CD14-positive monocyte (primary cell): ENCODE data around the gene PLEKHN1. TPM values are rescaled to one million over a fixed set of nuclear protein-coding genes. Genes with fewer than 3 reads are reported as not detected.
A peak's percentile ranks its signal among the peaks of the same experiment; 100 is the strongest.

ENCODE experiments used
- DNase-seq, 3 donors: peaks; one replicate each; pipeline ENCODE4 v3.0.0-alpha.2; 2011 to 2022
- H2AFZ ChIP-seq: 2 replicates; pipeline ENCODE4 v1.6.0; 2012; ENCODE audit warnings: mild to moderate bottlenecking, low read depth, low read length, inconsistent platforms; ENCODE audit not compliant: insufficient read depth, poor library complexity, severe bottlenecking
- H3K27ac ChIP-seq, 2 donors: 1 replicate in 1 of 2; 2 replicates in 1 of 2; pipeline ENCODE4 v1.5.1; 2012 to 2013; ENCODE audit warnings: low read length in 2 of 2, control low read depth in 1 of 2, inconsistent platforms in 1 of 2, low read depth in 1 of 2, mild to moderate bottlenecking in 1 of 2
- H3K27me3 ChIP-seq, 2 donors: one replicate each; pipeline versions ENCODE4 v1.6.0 to v1.6.1; 2011 to 2013; ENCODE audit warnings: low read length in 2 of 2; ENCODE audit not compliant: control insufficient read depth in 2 of 2, insufficient read depth in 2 of 2
- H3K36me3 ChIP-seq, 2 donors: replicated peaks in 1 of 2; 1 replicate in 1 of 2; 2 replicates in 1 of 2; pipeline versions ENCODE4 v1.5.1 to v1.6.1; 2012 to 2013; ENCODE audit warnings: low read length in 2 of 2, control low read depth in 1 of 2, inconsistent platforms in 1 of 2, mild to moderate bottlenecking in 1 of 2; ENCODE audit not compliant: insufficient read depth in 2 of 2, control insufficient read depth in 1 of 2
- H3K4me1 ChIP-seq, 2 donors: 1 replicate in 1 of 2; 2 replicates in 1 of 2; pipeline versions ENCODE4 v1.5.1 to v1.6.1; 2012 to 2013; ENCODE audit warnings: low read length in 2 of 2, control low read depth in 1 of 2, inconsistent platforms in 1 of 2, mild to moderate bottlenecking in 1 of 2, moderate library complexity in 1 of 2; ENCODE audit not compliant: insufficient read depth in 2 of 2, control insufficient read depth in 1 of 2
- H3K4me2 ChIP-seq: replicated peaks from 2 replicates; pipeline ENCODE3; 2012; ENCODE audit warnings: low read length, moderate library complexity, mild to moderate bottlenecking; ENCODE audit not compliant: poor library complexity, severe bottlenecking; ENCODE audit errors: extremely low read depth
- H3K4me3 ChIP-seq, 3 experiments: fragments of 200-600 bp in 1 of 3; sonication (generic) in 1 of 3; replicated peaks in 1 of 3; 1 replicate in 2 of 3; 2 replicates in 1 of 3; pipeline ENCODE4 v1.5.1; 2011 to 2013; ENCODE audit warnings: low read length in 3 of 3, mild to moderate bottlenecking in 3 of 3, control low read depth in 2 of 3, low read depth in 2 of 3, inconsistent platforms in 1 of 3, moderate library complexity in 1 of 3
- H3K79me2 ChIP-seq: 2 replicates; pipeline ENCODE4 v1.6.0; 2012; ENCODE audit warnings: mild to moderate bottlenecking, control low read depth, inconsistent platforms, low read length, moderate library complexity; ENCODE audit not compliant: insufficient read depth
- H3K9ac ChIP-seq: 2 replicates; pipeline ENCODE4 v1.6.0; 2017; ENCODE audit warnings: low read length, mild to moderate bottlenecking; ENCODE audit not compliant: insufficient read depth, poor library complexity, severe bottlenecking
- H3K9me3 ChIP-seq, 2 donors: replicated peaks in 1 of 2; 1 replicate in 1 of 2; 2 replicates in 1 of 2; pipeline versions ENCODE4 v1.5.1 to v1.6.1; 2012 to 2013; ENCODE audit warnings: low read length in 2 of 2, control low read depth in 1 of 2; ENCODE audit not compliant: control insufficient read depth in 1 of 2, insufficient read depth in 1 of 2
- H4K20me1 ChIP-seq: 2 replicates; pipeline ENCODE4 v1.6.0; 2012; ENCODE audit warnings: mild to moderate bottlenecking, low read length, control low read depth, moderate library complexity; ENCODE audit not compliant: insufficient read depth
- H3K27ac Mint-ChIP-seq, 7 donors: one replicate each; pipeline ENCODE4 v1.8.0; 2020; ENCODE audit warnings: mild to moderate bottlenecking in 7 of 7, mixed read lengths in 7 of 7, moderate library complexity in 6 of 7, inconsistent platforms in 2 of 7
- H3K27me3 Mint-ChIP-seq, 3 donors: one replicate each; pipeline ENCODE4 v1.8.0; 2021 to 2022; ENCODE audit warnings: low read depth in 3 of 3, mild to moderate bottlenecking in 3 of 3, mixed read lengths in 3 of 3, moderate library complexity in 3 of 3, inconsistent platforms in 1 of 3
- H3K36me3 Mint-ChIP-seq, 2 donors: one replicate each; pipeline ENCODE4 v1.8.0; 2020; ENCODE audit warnings: mixed read lengths in 2 of 2, inconsistent platforms in 1 of 2, mild to moderate bottlenecking in 1 of 2
- H3K4me1 Mint-ChIP-seq: one replicate; pipeline ENCODE4 v1.8.0; 2020; ENCODE audit warnings: mild to moderate bottlenecking, mixed read lengths
- H3K4me3 Mint-ChIP-seq, 2 donors: one replicate each; pipeline ENCODE4 v1.8.0; 2020; ENCODE audit warnings: mild to moderate bottlenecking in 2 of 2, mixed read lengths in 2 of 2, moderate library complexity in 1 of 2
- H3K9me3 Mint-ChIP-seq, 7 donors: one replicate each; pipeline ENCODE4 v1.8.0; 2020 to 2022; ENCODE audit warnings: mixed read lengths in 7 of 7, mild to moderate bottlenecking in 6 of 7, moderate library complexity in 6 of 7, inconsistent platforms in 2 of 7
- WGBS: methylation state at CpG from one replicate; pipeline ENCODE4 v1.1.5; 2013; ENCODE audit warnings: missing lambda C conversion rate; ENCODE audit not compliant: insufficient coverage; 5-methylcytosine and 5-hydroxymethylcytosine counted together
- intact Hi-C, 2 donors: fragments of 100-400 bp; cut with micrococcal nuclease; formaldehyde crosslinking; loops; one replicate each; pipeline versions ENCODE4 v1.15.0 to v1.15.1; 2023
- polyA plus RNA-seq, 3 donors: library from polyadenylated mRNA; depleted of rRNA in 1 of 3; unstranded in 2 of 3; stranded (reverse) in 1 of 3; fragments of 300-500 nt in 2 of 3; fragments of >200 nt in 1 of 3; fragmentation: Illumina TruSeq in 2 of 3; gene quantifications; 1 replicate in 2 of 3; 2 replicates in 1 of 3; pipeline ENCODE4 v1.2.3, GENCODE V29; 2012 to 2021
- TF ChIP-seq, protein P1 (sequence below): fragments of 200-600 bp; IDR thresholded peaks from one replicate; pipeline ENCODE4 v1.8.0; 2022; ENCODE audit warnings: antibody characterized with exemption, mild to moderate bottlenecking

Gene PLEKHN1
- polyA plus RNA-seq, 3 donors: 0.21 to 1.5 (median 0.62) TPM

DNA sequence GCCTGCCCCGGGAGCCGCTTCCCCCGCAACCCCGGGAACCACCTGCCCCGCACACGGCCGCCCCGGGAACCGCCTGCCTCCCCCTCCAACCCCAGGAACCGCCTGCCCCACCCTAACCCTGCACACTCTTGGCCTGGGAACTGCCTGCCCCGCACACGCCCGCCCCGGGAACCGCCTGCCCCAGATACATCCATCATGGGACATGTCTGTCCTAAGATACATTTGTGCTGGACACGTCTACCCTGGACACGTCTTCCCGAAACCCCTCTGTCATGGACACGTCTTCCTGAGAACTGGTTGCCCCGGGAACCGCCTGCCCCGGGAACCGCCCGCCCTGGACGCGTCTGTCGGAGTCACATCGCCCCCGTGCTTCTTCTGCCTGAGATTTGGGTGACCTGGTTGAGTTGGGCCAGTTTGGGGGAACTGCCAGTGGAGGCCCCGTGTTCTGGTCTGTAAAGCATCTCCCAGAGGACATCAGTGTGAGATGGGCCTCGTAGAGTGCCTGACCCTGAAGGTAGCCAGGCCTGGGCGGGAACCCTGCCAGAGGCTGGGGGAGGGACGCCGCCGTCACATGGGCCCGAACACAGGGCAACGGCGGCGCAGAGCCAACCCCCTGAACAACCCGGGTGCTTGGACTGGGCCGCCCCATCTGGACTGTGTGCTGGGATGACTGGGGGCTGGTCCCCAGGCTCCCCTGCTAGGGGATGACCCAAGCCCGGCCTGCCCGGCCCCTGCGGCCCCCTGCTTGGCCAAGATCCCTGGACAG lies 12.0 kb downstream of the PLEKHN1 start:
- H3K4me3 Mint-ChIP-seq: peak overlapping the region in 1 of 2 donors; percentile 21
- intact Hi-C loops: no loop called here
- TF ChIP-seq, protein P1, sequence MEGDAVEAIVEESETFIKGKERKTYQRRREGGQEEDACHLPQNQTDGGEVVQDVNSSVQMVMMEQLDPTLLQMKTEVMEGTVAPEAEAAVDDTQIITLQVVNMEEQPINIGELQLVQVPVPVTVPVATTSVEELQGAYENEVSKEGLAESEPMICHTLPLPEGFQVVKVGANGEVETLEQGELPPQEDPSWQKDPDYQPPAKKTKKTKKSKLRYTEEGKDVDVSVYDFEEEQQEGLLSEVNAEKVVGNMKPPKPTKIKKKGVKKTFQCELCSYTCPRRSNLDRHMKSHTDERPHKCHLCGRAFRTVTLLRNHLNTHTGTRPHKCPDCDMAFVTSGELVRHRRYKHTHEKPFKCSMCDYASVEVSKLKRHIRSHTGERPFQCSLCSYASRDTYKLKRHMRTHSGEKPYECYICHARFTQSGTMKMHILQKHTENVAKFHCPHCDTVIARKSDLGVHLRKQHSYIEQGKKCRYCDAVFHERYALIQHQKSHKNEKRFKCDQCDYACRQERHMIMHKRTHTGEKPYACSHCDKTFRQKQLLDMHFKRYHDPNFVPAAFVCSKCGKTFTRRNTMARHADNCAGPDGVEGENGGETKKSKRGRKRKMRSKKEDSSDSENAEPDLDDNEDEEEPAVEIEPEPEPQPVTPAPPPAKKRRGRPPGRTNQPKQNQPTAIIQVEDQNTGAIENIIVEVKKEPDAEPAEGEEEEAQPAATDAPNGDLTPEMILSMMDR: no peak
- Histone ChIP-seq H3K27ac (no peak overlapping the region), H3K9ac (no peak overlapping the region), H3K4me3 (no peak overlapping the region), H4K20me1 (no peaks in the 10 kb centered on the region), H2AFZ (no peak overlapping the region), H3K9me3 (peaks cover 0 to 5% of the 10 kb centered on the region in 2 donors), H3K4me2 (no peak overlapping the region), H3K36me3 (no peaks in the 10 kb centered on the region), H3K4me1 (peaks cover 5 to 8% of the 10 kb centered on the region in 2 donors), H3K27me3 (peaks cover 0 to 12% of the 10 kb centered on the region in 2 donors), H3K79me2 (no peaks in the 10 kb centered on the region)
- 93% methylated on average over 40 of the region's 44 CpGs for WGBS
- peaks cover under 1 to 5% (median 4%) of the 10 kb centered on the region in 7 donors for H3K9me3 Mint-ChIP-seq
- H3K27ac Mint-ChIP-seq: peak overlapping the region in 1 of 7 donors; percentile 78
- peaks cover 13 to 37% (median 19%) of the 10 kb centered on the region in 3 donors for H3K27me3 Mint-ChIP-seq
- no peaks in the 10 kb centered on the region for H3K36me3 Mint-ChIP-seq
- DNase-seq: no peak
- H3K4me1 Mint-ChIP-seq: peaks cover 3% of the 10 kb centered on the region

DNA sequence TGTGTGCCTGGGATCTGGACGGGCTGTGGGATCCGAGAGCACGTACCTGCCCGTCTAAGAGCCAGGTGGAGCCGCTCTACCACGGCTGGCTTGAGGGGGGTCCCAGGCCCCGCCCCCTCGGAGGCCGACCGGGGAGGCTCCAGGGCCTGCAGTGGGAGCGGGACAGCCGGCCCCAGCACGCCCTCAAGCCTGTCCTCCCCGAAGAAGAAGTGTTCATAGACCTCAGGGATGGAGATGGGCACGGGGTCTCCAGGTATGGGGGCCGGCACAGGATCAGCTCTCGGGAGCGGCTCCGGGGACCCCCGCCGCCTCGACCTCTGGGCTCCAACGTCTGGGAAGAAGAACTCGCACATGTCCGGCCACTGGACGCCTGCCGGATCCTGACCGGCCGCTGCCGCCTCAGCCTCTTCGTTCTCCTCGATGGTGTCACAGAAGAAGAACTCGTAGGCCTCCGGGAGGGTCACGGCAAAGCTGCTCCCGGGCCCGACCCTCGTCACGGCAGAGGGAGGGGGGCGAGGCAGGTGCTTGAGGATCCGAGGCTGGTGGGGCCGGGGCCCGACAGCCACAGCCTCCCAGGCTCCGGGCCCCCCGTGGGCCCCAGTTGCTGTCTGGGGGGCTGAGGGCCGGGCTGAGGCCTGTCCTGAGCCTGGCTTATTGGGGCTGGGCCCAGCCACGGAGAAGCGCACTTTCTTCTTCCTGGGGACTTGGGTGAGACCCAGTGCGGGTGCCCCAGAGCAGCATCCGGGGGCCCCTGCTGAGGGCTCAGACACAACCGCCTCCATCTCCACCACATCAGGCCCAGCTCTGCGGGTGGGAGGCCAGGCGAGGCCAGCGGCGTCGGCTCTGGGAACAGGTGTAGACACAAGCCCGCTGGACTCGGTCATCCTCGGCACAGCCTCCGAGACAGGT lies 12.8 kb downstream of the PLEKHN1 start:
- no peaks in the 10 kb centered on the region for H4K20me1 ChIP-seq
- H3K27me3 ChIP-seq: peaks cover 0 to 12% of the 10 kb centered on the region in 2 donors
- TF ChIP-seq, protein P1: no peak
- Mint-ChIP-seq H3K36me3 (no peaks in the 10 kb centered on the region), H3K27me3 (peaks cover 15 to 41% (median 18%) of the 10 kb centered on the region in 3 donors), H3K4me3 (no peak overlapping the region), H3K4me1 (peaks cover 3% of the 10 kb centered on the region), H3K27ac (no peak overlapping the region), H3K9me3 (peaks cover 2 to 5% (median 4%) of the 10 kb centered on the region in 7 donors)
- WGBS: 92% methylated on average over 57 of the region's 60 CpGs
- no peak overlapping the region for H3K4me2 ChIP-seq
- H3K36me3 ChIP-seq: no peaks in the 10 kb centered on the region
- no peaks in the 10 kb centered on the region for H3K79me2 ChIP-seq
- no peak overlapping the region for H2AFZ ChIP-seq
- DNase-seq: no peak
- H3K27ac ChIP-seq: no peak overlapping the region
- H3K9me3 ChIP-seq: peaks cover 0 to 5% of the 10 kb centered on the region in 2 donors
- intact Hi-C loops: no loop called here
- no peak overlapping the region for H3K4me3 ChIP-seq
- no peak overlapping the region for H3K9ac ChIP-seq
- peaks cover 5 to 8% of the 10 kb centered on the region in 2 donors for H3K4me1 ChIP-seq
